ENCODE data around the gene PRKCE.
A peak's percentile ranks its signal among the peaks of the same experiment; 100 is the strongest.

Gene PRKCE

GRCh38 chr2:46097714-46098480 lies 446.4 kb downstream of the PRKCE start:
- H3K4me3 ChIP-seq (ENCODE audit: low read length) = no peak overlapping the region
- DNase-seq (ENCODE audit: low read depth) = peak; percentile 91
- no peak for TF ChIP-seq CTCF (IDR thresholded peaks at IDR 0.05; ENCODE audit: insufficient read depth, low read depth, low read length, missing control alignments)

GRCh38 chr2:46098621-46099062 lies 447.2 kb downstream of the PRKCE start:
- no peak overlapping the region for H3K4me3 ChIP-seq (ENCODE audit: low read length)
- peak; percentile 84 for DNase-seq (ENCODE audit: low read depth)
- no peak for TF ChIP-seq CTCF (IDR thresholded peaks at IDR 0.05; ENCODE audit: insufficient read depth, low read depth, low read length, missing control alignments)

- no peak for DNase-seq (ENCODE audit: low read depth)
- H3K4me3 ChIP-seq (ENCODE audit: low read length) = no peak overlapping the region
These were observed 450.2 kb downstream of the PRKCE start for GRCh38 chr2:46101557-46102220.

GRCh38 chr2:46106690-46107089 lies 455.2 kb downstream of the PRKCE start:
- no peak for DNase-seq (ENCODE audit: low read depth)
- no peak for TF ChIP-seq CTCF (IDR thresholded peaks at IDR 0.05; ENCODE audit: insufficient read depth, low read depth, low read length, missing control alignments)

More at GRCh38 chr2:46101557-46102220, 450.2 kb downstream of the PRKCE start:
- TF ChIP-seq CTCF (IDR thresholded peaks at IDR 0.05; ENCODE audit: insufficient read depth, low read depth, low read length, missing control alignments) = no peak

GRCh38 chr2:46114996-46115395 lies 463.5 kb downstream of the PRKCE start:
- TF ChIP-seq CTCF (IDR thresholded peaks at IDR 0.05; ENCODE audit: insufficient read depth, low read depth, low read length, missing control alignments) = no peak
- no peak for DNase-seq (ENCODE audit: low read depth)
- H3K4me3 ChIP-seq (ENCODE audit: low read length) = no peak overlapping the region

More at GRCh38 chr2:46106690-46107089, 455.2 kb downstream of the PRKCE start:
- H3K4me3 ChIP-seq (ENCODE audit: low read length) = no peak overlapping the region

- no peak for DNase-seq (ENCODE audit: low read depth)
- TF ChIP-seq CTCF (IDR thresholded peaks at IDR 0.05; ENCODE audit: insufficient read depth, low read depth, low read length, missing control alignments) = no peak
- H3K4me3 ChIP-seq (ENCODE audit: low read length) = no peak overlapping the region
These were observed 464.7 kb downstream of the PRKCE start for GRCh38 chr2:46116150-46116549.
